Caco-2 (cell line): ENCODE results near the gene PIRT. TPM values are rescaled to one million over a fixed set of nuclear protein-coding genes. Genes with fewer than 3 reads are reported as not detected.

ENCODE experiments used
- BruUV-seq: library from RNA; stranded (reverse); fragments of 400-500 nt; replicated peaks from 2 replicates; lab custom pipeline; 2021; lab: Mats Ljungman, UMichigan
- CTCF ChIA-PET: fragments of 300-600 bp; sonication (Branson Sonifier 250); formaldehyde crosslinking; loops from one replicate; lab custom pipeline; 2022; ENCODE audit warnings: antibody characterized with exemption; lab: Charles Lee
- POLR2A ChIA-PET: fragments of 300-600 bp; sonication (Branson Sonifier 250); formaldehyde crosslinking; loops from one replicate; lab custom pipeline; 2022; ENCODE audit warnings: antibody characterized with exemption; lab: Charles Lee
- DNase-seq, 2 experiments: peaks; one replicate each; pipeline versions ENCODE4 v3.0.0 to v3.0.0-alpha.2; 2020 to 2022
- H3K27me3 ChIP-seq: replicated peaks from 2 replicates; pipeline ENCODE4 v1.6.0; 2011; ENCODE audit warnings: low read length; ENCODE audit not compliant: control insufficient read depth, insufficient read depth
- H3K36me3 ChIP-seq: 2 replicates; pipeline ENCODE4 v1.5.1; 2011; ENCODE audit warnings: low read length; ENCODE audit not compliant: control insufficient read depth, insufficient read depth
- H3K4me1 ChIP-seq: fragments of 250-450 bp; sonication (Bioruptor Pico); 2 replicates; pipeline ENCODE4 v1.5.1; 2020; ENCODE audit warnings: mild to moderate bottlenecking
- H3K4me3 ChIP-seq: 2 replicates; pipeline ENCODE4 v1.5.1; 2011; ENCODE audit warnings: low read depth, mild to moderate bottlenecking, control low read depth, low read length
- H3K9me3 ChIP-seq: fragments of 250-450 bp; sonication (Bioruptor Pico); 2 replicates; pipeline ENCODE4 v1.5.1; 2020; ENCODE audit warnings: mild to moderate bottlenecking, moderate library complexity
- H3K27ac Mint-ChIP-seq: one replicate; pipeline ENCODE4 v1.8.0; 2022; ENCODE audit warnings: mixed read lengths; ENCODE audit not compliant: unreplicated experiment
- H3K27me3 Mint-ChIP-seq: one replicate; pipeline ENCODE4 v1.8.0; 2022; ENCODE audit warnings: mixed read lengths; ENCODE audit not compliant: insufficient read depth, unreplicated experiment
- H3K36me3 Mint-ChIP-seq: one replicate; pipeline ENCODE4 v1.8.0; 2022; ENCODE audit warnings: mild to moderate bottlenecking, mixed read lengths; ENCODE audit not compliant: insufficient read depth, unreplicated experiment
- H3K4me1 Mint-ChIP-seq: one replicate; pipeline ENCODE4 v1.8.0; 2022; ENCODE audit warnings: low read depth, mixed read lengths; ENCODE audit not compliant: unreplicated experiment
- H3K4me3 Mint-ChIP-seq: one replicate; pipeline ENCODE4 v1.8.0; 2022; ENCODE audit warnings: mild to moderate bottlenecking, moderate library complexity, mixed read lengths; ENCODE audit not compliant: unreplicated experiment
- H3K9me3 Mint-ChIP-seq: one replicate; pipeline ENCODE4 v1.8.0; 2022; ENCODE audit warnings: mixed read lengths; ENCODE audit not compliant: unreplicated experiment
- CTCF ChIP-seq, 2 experiments: fragments of 200-600 bp in 1 of 2; IDR thresholded peaks; 1 replicate in 1 of 2; 2 replicates in 1 of 2; pipeline versions ENCODE4 v1.5.1 to v1.8.0; 2011 to 2022; ENCODE audit warnings: antibody characterized with exemption in 1 of 2, control low read depth in 1 of 2, inconsistent platforms in 1 of 2, low read depth in 1 of 2, low read length in 1 of 2, mild to moderate bottlenecking in 1 of 2, moderate library complexity in 1 of 2; ENCODE audit not compliant: insufficient read depth in 1 of 2, severe bottlenecking in 1 of 2, unreplicated experiment in 1 of 2
- intact Hi-C: fragments of 100-400 bp; cut with micrococcal nuclease; formaldehyde crosslinking; loops from one replicate; pipeline ENCODE4 v1.10.0; 2022; ENCODE audit not compliant: unreplicated experiment
- total RNA-seq: library from RNA; stranded (reverse); gene quantifications from 2 replicates; pipeline ENCODE4 v1.2.3, GENCODE V29; 2022

PIRT gene
- total RNA-seq, 1 experiment from 2014 or later: not detected

GRCh38 chr17:10798332-10798749, 39.5 kb downstream of the PIRT start:
- H3K4me3 ChIP-seq: no peak overlapping the region
- no peaks in the 10 kb centered on the region for H3K27me3 Mint-ChIP-seq
- no peak for DNase-seq
- no peaks in the 10 kb centered on the region for H3K27me3 ChIP-seq
- TF ChIP-seq CTCF (IDR thresholded peaks at IDR 0.05; ENCODE audit: insufficient read depth in 1 of 2, low read depth in 1 of 2, low read length in 1 of 2, severe bottlenecking in 1 of 2, unreplicated experiment in 1 of 2): no peak
- H3K36me3 ChIP-seq: no peaks in the 10 kb centered on the region
- ChIA-PET CTCF (no interaction called here), POLR2A (no interaction called here)
- peaks cover 11% of the 10 kb centered on the region for H3K4me1 ChIP-seq
- BruUV-seq: no TSS peak
- H3K36me3 Mint-ChIP-seq: no peaks in the 10 kb centered on the region
- no peaks in the 10 kb centered on the region for H3K9me3 Mint-ChIP-seq
- intact Hi-C loops: loop anchor here (5.0 kb wide), 2 partner anchors 41 to 61 kb away; no protein-coding TSS in a partner anchor
- H3K27ac Mint-ChIP-seq: no peak overlapping the region
- peaks cover 6% of the 10 kb centered on the region for H3K4me1 Mint-ChIP-seq
- no peak overlapping the region for H3K4me3 Mint-ChIP-seq
- no peaks in the 10 kb centered on the region for H3K9me3 ChIP-seq

GRCh38 chr17:10797476-10798328, 40.2 kb downstream of the PIRT start:
- no TSS peak for BruUV-seq
- H3K27me3 ChIP-seq: no peaks in the 10 kb centered on the region
- Mint-ChIP-seq H3K36me3 (no peaks in the 10 kb centered on the region), H3K9me3 (no peaks in the 10 kb centered on the region), H3K27ac (no peak overlapping the region), H3K27me3 (no peaks in the 10 kb centered on the region), H3K4me1 (peaks cover 6% of the 10 kb centered on the region), H3K4me3 (no peak overlapping the region)
- DNase-seq: peak; percentile 11 to 36
- no peaks in the 10 kb centered on the region for H3K36me3 ChIP-seq
- H3K4me1 ChIP-seq: peaks cover 11% of the 10 kb centered on the region
- ChIA-PET POLR2A (no interaction called here), CTCF (no interaction called here)
- intact Hi-C loops: loop anchor here (5.0 kb wide), 2 partner anchors 40 to 60 kb away; no protein-coding TSS in a partner anchor
- no peak for TF ChIP-seq CTCF (IDR thresholded peaks at IDR 0.05; ENCODE audit: insufficient read depth in 1 of 2, low read depth in 1 of 2, low read length in 1 of 2, severe bottlenecking in 1 of 2, unreplicated experiment in 1 of 2)
- no peaks in the 10 kb centered on the region for H3K9me3 ChIP-seq
- H3K4me3 ChIP-seq: no peak overlapping the region

- ChIA-PET CTCF (no interaction called here), POLR2A (no interaction called here)
- Mint-ChIP-seq H3K36me3 (no peaks in the 10 kb centered on the region), H3K9me3 (no peaks in the 10 kb centered on the region), H3K4me1 (peaks cover 9% of the 10 kb centered on the region), H3K27ac (no peak overlapping the region), H3K4me3 (no peak overlapping the region), H3K27me3 (no peaks in the 10 kb centered on the region)
- Histone ChIP-seq H3K36me3 (no peaks in the 10 kb centered on the region), H3K4me3 (no peak overlapping the region), H3K4me1 (peaks cover 11% of the 10 kb centered on the region), H3K9me3 (no peaks in the 10 kb centered on the region), H3K27me3 (no peaks in the 10 kb centered on the region)
- no peak for TF ChIP-seq CTCF (IDR thresholded peaks at IDR 0.05; ENCODE audit: insufficient read depth in 1 of 2, low read depth in 1 of 2, low read length in 1 of 2, severe bottlenecking in 1 of 2, unreplicated experiment in 1 of 2)
- no peak for DNase-seq
- BruUV-seq: no TSS peak
- intact Hi-C loops: no loop called here
Observed at GRCh38 chr17:10793816-10794215, 44.1 kb downstream of the PIRT start.
